Neural cell (in vitro differentiated cells): Measurements from ENCODE around the gene CHKB.

Experiments
- CTCF ChIP-seq: fragments of 450-650 bp; IDR thresholded peaks from 2 replicates; pipeline ENCODE4 v1.5.1; 2014; ENCODE audit warnings: antibody characterized with exemption, mild to moderate bottlenecking, moderate library complexity; ENCODE audit not compliant: poor library complexity, severe bottlenecking
- EZH2 ChIP-seq: fragments of 200-600, 300-800 bp; shearing (Covaris generic), sonication (generic); IDR thresholded peaks from 2 replicates; pipeline ENCODE4 v1.6.1; 2014; ENCODE audit warnings: antibody characterized with exemption, low read length, borderline replicate concordance, mild to moderate bottlenecking; ENCODE audit not compliant: insufficient read depth, poor library complexity, severe bottlenecking
- MXI1 ChIP-seq: fragments of 450-650 bp; conservative IDR thresholded peaks from 2 replicates; pipeline ENCODE4 v1.6.1; 2014; ENCODE audit warnings: antibody characterized with exemption, mild to moderate bottlenecking; ENCODE audit not compliant: poor library complexity, severe bottlenecking
- REST ChIP-seq: IDR thresholded peaks from 2 replicates; pipeline ENCODE4 v1.6.1; 2012; ENCODE audit warnings: borderline replicate concordance

- no peak for TF ChIP-seq CTCF
- no peak for TF ChIP-seq EZH2
- no peak for TF ChIP-seq MXI1
- no peak for TF ChIP-seq REST
Measured at GRCh38 chr22:50570861-50571260, 11.8 kb downstream of the CHKB start.
